Neural progenitor cell (in vitro differentiated cells): ENCODE results near the gene SPRR2D. TPM values are rescaled to one million over a fixed set of nuclear protein-coding genes. Genes with fewer than 3 reads are reported as not detected.
"Not testable (repeated sequence)": the region's sequence is repeated elsewhere in the genome, so short reads cannot be mapped to it uniquely, and the experiment has no call there.

ENCODE experiments used
- DNase-seq: peaks from one replicate; pipeline ENCODE4 v3.0.0-alpha.2; 2016; ENCODE audit warnings: low spot score
- H2AFZ ChIP-seq: fragments of 200-600 bp; sonication (generic); replicated peaks from 2 replicates; pipeline ENCODE4 v1.6.1; 2016; ENCODE audit warnings: antibody characterized with exemption
- H3F3A ChIP-seq: fragments of 200-600 bp; sonication (generic); 2 replicates; pipeline ENCODE4 v1.6.1; 2016; ENCODE audit warnings: antibody characterized with exemption, low read depth
- H3K27ac ChIP-seq: fragments of 200-600 bp; sonication (generic); 2 replicates; pipeline ENCODE4 v1.5.1; 2016; ENCODE audit warnings: mild to moderate bottlenecking
- H3K27me3 ChIP-seq: fragments of 200-600 bp; sonication (generic); 2 replicates; pipeline ENCODE4 v1.6.1; 2016; ENCODE audit warnings: mild to moderate bottlenecking, moderate library complexity
- H3K36me3 ChIP-seq: fragments of 200-600 bp; sonication (generic); 2 replicates; pipeline ENCODE4 v1.5.1; 2016
- H3K4me1 ChIP-seq: fragments of 200-600 bp; sonication (generic); 2 replicates; pipeline ENCODE4 v1.6.1; 2016; ENCODE audit warnings: mixed run types
- H3K4me2 ChIP-seq: fragments of 200-600 bp; sonication (generic); 2 replicates; pipeline ENCODE4 v1.6.1; 2016
- H3K4me3 ChIP-seq: fragments of 200-600 bp; sonication (generic); 2 replicates; pipeline ENCODE4 v1.5.1; 2016
- H3K79me2 ChIP-seq: fragments of 200-600 bp; sonication (generic); 2 replicates; pipeline ENCODE4 v1.6.1; 2016; ENCODE audit warnings: low read depth
- H3K9ac ChIP-seq: fragments of 200-600 bp; sonication (generic); 2 replicates; pipeline ENCODE4 v1.6.1; 2016
- H3K9me3 ChIP-seq: fragments of 200-600 bp; sonication (generic); 2 replicates; pipeline ENCODE4 v1.5.1; 2016; ENCODE audit warnings: low read depth
- H4K20me1 ChIP-seq: fragments of 200-600 bp; sonication (generic); 2 replicates; pipeline ENCODE4 v1.6.1; 2016; ENCODE audit warnings: low read depth
- H3K27ac Mint-ChIP-seq: 3 replicates; pipeline ENCODE4 v1.8.0; 2021; ENCODE audit warnings: mixed read lengths
- H3K27me3 Mint-ChIP-seq: 2 replicates; pipeline ENCODE4 v1.8.0; 2022; ENCODE audit warnings: low read depth, mild to moderate bottlenecking, inconsistent platforms, moderate library complexity, mixed read lengths; ENCODE audit not compliant: insufficient read depth
- H3K36me3 Mint-ChIP-seq: 3 replicates; pipeline ENCODE4 v1.8.0; 2021; ENCODE audit warnings: mixed read lengths
- H3K4me1 Mint-ChIP-seq: 3 replicates; pipeline ENCODE4 v1.8.0; 2021; ENCODE audit warnings: mixed read lengths
- H3K4me3 Mint-ChIP-seq: 3 replicates; pipeline ENCODE4 v1.8.0; 2021; ENCODE audit warnings: mild to moderate bottlenecking, moderate library complexity, mixed read lengths
- H3K9me3 Mint-ChIP-seq: 3 replicates; pipeline ENCODE4 v1.8.0; 2020; ENCODE audit warnings: mixed read lengths
- CTCF ChIP-seq: fragments of 200-600 bp; sonication (generic); IDR thresholded peaks from 2 replicates; pipeline ENCODE4 v1.5.1; 2017; ENCODE audit warnings: antibody characterized with exemption, mild to moderate bottlenecking
- EZH2 ChIP-seq: fragments of 200-600 bp; sonication (generic); IDR thresholded peaks from 2 replicates; pipeline ENCODE4 v1.6.1; 2017; ENCODE audit warnings: antibody characterized with exemption, mild to moderate bottlenecking, moderate library complexity
- EZH2phosphoT487 ChIP-seq: fragments of 200-600 bp; sonication (generic); IDR thresholded peaks from 2 replicates; pipeline ENCODE4 v1.6.1; 2017; ENCODE audit warnings: antibody characterized with exemption
- total RNA-seq: library from RNA; depleted of rRNA; stranded (reverse); fragments of >200 nt; gene quantifications from 2 replicates; pipeline ENCODE4 v1.2.3, GENCODE V29; 2015; ENCODE audit warnings: low replicate concordance

Gene SPRR2D
- total RNA-seq, 1 donor from 2014 or later, result not detected

DNA sequence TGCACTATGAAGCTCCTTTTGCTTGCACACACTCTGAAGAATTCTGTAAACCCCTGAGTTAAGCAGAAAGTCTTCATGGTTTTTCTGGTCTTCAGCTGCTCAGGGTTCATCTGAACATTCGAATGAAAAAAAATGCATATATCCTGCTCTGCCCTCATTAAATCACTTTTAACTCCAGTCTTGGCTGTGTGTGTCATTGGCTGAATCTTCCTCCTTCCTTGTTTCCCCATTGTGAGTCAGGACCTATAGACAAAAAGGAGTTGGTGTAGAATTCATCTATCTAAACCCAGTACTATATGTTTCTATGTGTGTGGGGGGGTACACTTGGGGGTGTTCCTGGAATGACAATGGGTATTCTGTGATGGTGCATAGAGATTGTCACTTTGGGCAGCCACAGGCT, 16.5 kb downstream of the SPRR2D start:
- no peaks in the 10 kb centered on the region for H3K36me3 Mint-ChIP-seq
- no peaks in the 10 kb centered on the region for H3K79me2 ChIP-seq
- DNase-seq, result no peak
- H3K27me3 ChIP-seq, result no peaks in the 10 kb centered on the region
- no peaks in the 10 kb centered on the region for H3K4me1 ChIP-seq
- no peak overlapping the region for H3K4me2 ChIP-seq
- H3K27ac Mint-ChIP-seq, result no peak overlapping the region
- H3K9ac ChIP-seq, result no peak overlapping the region
- no peaks in the 10 kb centered on the region for H4K20me1 ChIP-seq
- no peaks in the 10 kb centered on the region for H3K36me3 ChIP-seq
- H3F3A ChIP-seq, result no peaks in the 10 kb centered on the region
- no peaks in the 10 kb centered on the region for H3K9me3 Mint-ChIP-seq
- H3K4me3 Mint-ChIP-seq, result no peak overlapping the region
- H3K4me1 Mint-ChIP-seq, result no peaks in the 10 kb centered on the region
- H3K27ac ChIP-seq, result no peak overlapping the region
- TF ChIP-seq CTCF, result no peak
- TF ChIP-seq EZH2, result no peak
- TF ChIP-seq EZH2phosphoT487, result no peak
- no peak overlapping the region for H2AFZ ChIP-seq
- peaks cover 14% of the 10 kb centered on the region for H3K9me3 ChIP-seq
- peaks cover 2% of the 10 kb centered on the region for H3K27me3 Mint-ChIP-seq
- H3K4me3 ChIP-seq, result no peak overlapping the region

- no peaks in the 10 kb centered on the region for H3K4me1 Mint-ChIP-seq
- H3K4me2 ChIP-seq, result no peak overlapping the region
- H3K27me3 ChIP-seq, result no peaks in the 10 kb centered on the region
- H3K79me2 ChIP-seq, result no peaks in the 10 kb centered on the region
- H3K9me3 ChIP-seq, result peaks cover 14% of the 10 kb centered on the region
- H3K36me3 ChIP-seq, result no peaks in the 10 kb centered on the region
- H3K27ac ChIP-seq, result no peak overlapping the region
- no peaks in the 10 kb centered on the region for H4K20me1 ChIP-seq
- H3F3A ChIP-seq, result no peaks in the 10 kb centered on the region
- DNase-seq, result no peak
- peaks cover 2% of the 10 kb centered on the region for H3K27me3 Mint-ChIP-seq
- H3K4me1 ChIP-seq, result no peaks in the 10 kb centered on the region
- H3K4me3 Mint-ChIP-seq, result no peak overlapping the region
- no peaks in the 10 kb centered on the region for H3K9me3 Mint-ChIP-seq
- H3K36me3 Mint-ChIP-seq, result no peaks in the 10 kb centered on the region
- no peak for TF ChIP-seq CTCF
- TF ChIP-seq EZH2, result no peak
- no peak for TF ChIP-seq EZH2phosphoT487
- no peak overlapping the region for H3K27ac Mint-ChIP-seq
- no peak overlapping the region for H2AFZ ChIP-seq
- no peak overlapping the region for H3K4me3 ChIP-seq
- H3K9ac ChIP-seq, result no peak overlapping the region
Observed at GRCh38 chr1:153023109-153023508, 17.8 kb downstream of the SPRR2D start.

DNA sequence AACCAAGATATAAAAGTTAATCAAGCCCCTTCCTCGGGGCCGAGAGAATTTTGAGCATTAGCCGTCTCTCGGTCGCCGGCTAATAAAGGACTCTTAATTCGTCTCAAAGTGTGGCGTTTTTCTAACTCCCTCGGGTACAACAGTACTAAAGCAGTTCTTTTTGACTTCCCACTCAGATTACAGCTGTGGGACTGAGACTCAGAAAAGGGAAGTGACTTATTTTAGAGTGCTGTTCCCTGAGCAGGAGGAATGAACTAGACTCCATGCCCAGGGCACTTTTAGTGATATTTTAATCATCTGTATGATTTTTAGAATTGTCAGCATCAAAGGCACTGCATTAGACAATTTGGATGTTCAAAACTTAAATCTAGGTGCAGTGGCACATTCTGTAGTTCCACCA, 18.6 kb downstream of the SPRR2D start:
- H3K9me3 ChIP-seq, H3K36me3 Mint-ChIP-seq, H2AFZ ChIP-seq: not testable (repeated sequence)

DNA sequence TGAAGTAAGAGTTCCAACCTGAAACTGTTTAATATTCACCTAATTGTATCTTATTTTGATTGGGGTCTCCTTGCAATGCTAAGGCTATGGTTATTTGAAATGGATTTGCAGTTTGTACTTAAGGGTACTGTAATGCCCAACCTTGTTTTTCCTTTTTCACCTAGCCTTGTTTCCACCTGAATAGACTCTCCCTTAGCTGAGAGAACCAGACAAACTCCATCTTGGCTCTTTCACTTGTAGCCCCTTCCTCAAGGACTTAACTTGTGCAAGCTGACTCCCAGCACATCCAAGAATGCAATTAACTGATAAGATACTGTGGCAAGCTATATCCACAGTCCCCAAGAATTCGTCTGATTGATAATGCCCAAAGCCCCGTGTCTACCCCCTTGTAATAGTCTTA, 19.1 kb downstream of the SPRR2D start:
- not testable (repeated sequence) for H3K36me3 Mint-ChIP-seq, H3K4me2 ChIP-seq, H3K9ac ChIP-seq, DNase-seq, H3K4me3 Mint-ChIP-seq, H3K27me3 ChIP-seq, H2AFZ ChIP-seq, H3K4me1 ChIP-seq, H3K27ac ChIP-seq, H3K9me3 ChIP-seq, H3K9me3 Mint-ChIP-seq, H3K79me2 ChIP-seq, H3F3A ChIP-seq, H3K4me3 ChIP-seq, H3K36me3 ChIP-seq, H3K27ac Mint-ChIP-seq, H3K4me1 Mint-ChIP-seq, H4K20me1 ChIP-seq, H3K27me3 Mint-ChIP-seq

More for the DNA sequence above, 18.6 kb downstream of the SPRR2D start:
- not testable (repeated sequence) for H3K4me1 Mint-ChIP-seq, H3K27ac ChIP-seq, H3K4me1 ChIP-seq, H3K36me3 ChIP-seq, DNase-seq, H3K4me2 ChIP-seq, H3K4me3 Mint-ChIP-seq, H3K79me2 ChIP-seq, H3K27me3 ChIP-seq, H3K9ac ChIP-seq, H3K9me3 Mint-ChIP-seq, H3F3A ChIP-seq, H3K4me3 ChIP-seq, H3K27me3 Mint-ChIP-seq, H4K20me1 ChIP-seq, H3K27ac Mint-ChIP-seq

- H3K4me3 Mint-ChIP-seq, H3K27ac ChIP-seq, H4K20me1 ChIP-seq, H3F3A ChIP-seq, DNase-seq, H3K4me2 ChIP-seq, H3K79me2 ChIP-seq, H3K9ac ChIP-seq, H3K36me3 Mint-ChIP-seq, H3K4me1 Mint-ChIP-seq, H3K27me3 Mint-ChIP-seq, H3K4me3 ChIP-seq, H3K4me1 ChIP-seq, H2AFZ ChIP-seq, H3K27me3 ChIP-seq, H3K27ac Mint-ChIP-seq, H3K9me3 Mint-ChIP-seq, H3K9me3 ChIP-seq, H3K36me3 ChIP-seq: not testable (repeated sequence)
Observed at GRCh38 chr1:153011235-153011758, 29.6 kb downstream of the SPRR2D start.
